Measurements from ENCODE around the gene TTC33. TPM values are rescaled to one million over a fixed set of nuclear protein-coding genes. Genes with fewer than 3 reads are reported as not detected.

Gene TTC33
- total and polyA plus RNA-seq, 2 of the 13 experiments (the other 11 are each of a cell fraction or from before 2014, with no cell fraction given) = 4.5 to 20.0 TPM

GRCh38 chr5:40780858-40781257 is 25.1 kb upstream of the TTC33 start:
- no peak overlapping the region for H3K4me3 ChIP-seq (replicated peaks in 1 of 3; ENCODE audit: insufficient read depth in 1 of 3, low read depth in 2 of 3, low read length in 3 of 3)
- peak overlapping the region; percentile 31 for H3K27ac ChIP-seq (ENCODE audit: extremely low read length, insufficient read depth, low read length)
- in situ Hi-C loops (cut with HindIII; ENCODE audit: extremely low pct_ligation_motif_present, low pct_unique_long_range_greater_than_20kb) (no loop called here), intact Hi-C loops (cut with micrococcal nuclease; ENCODE audit: unreplicated experiment) (loop anchor here (10.0 kb wide), 1 partner anchor 1706 kb away; the partner anchor contains the start of gene RICTOR)
- H3K9ac ChIP-seq (ENCODE audit: insufficient read depth, low read depth, low read length) = no peak overlapping the region
- peaks cover 83% of the 10 kb centered on the region for H3K79me2 ChIP-seq (ENCODE audit: insufficient read depth, low read length)
- H3K27me3 ChIP-seq (ENCODE audit: control insufficient read depth in 1 of 2, insufficient read depth in 2 of 2, low read length in 2 of 2) = no peaks in the 10 kb centered on the region
- no peak overlapping the region for H3K4me2 ChIP-seq (ENCODE audit: low read depth, low read length)
- H3K4me1 ChIP-seq (ENCODE audit: insufficient read depth, low read length) = peaks cover 72% of the 10 kb centered on the region
- no peaks in the 10 kb centered on the region for H3K9me3 ChIP-seq (ENCODE audit: low read length)
- peaks cover 3% of the 10 kb centered on the region; the same call in 1 of the 2 replicates for H4K20me1 ChIP-seq (ENCODE audit: insufficient read depth, low read length)
- H3K36me3 ChIP-seq (replicated peaks in 1 of 2; ENCODE audit: control insufficient read depth in 1 of 2, insufficient read depth in 2 of 2, low read length in 2 of 2) = peaks cover 3 to 10% of the 10 kb centered on the region in 2 experiments
- no TSS peak for BruUV-seq (replicated peaks)
- no peak overlapping the region for H2AFZ ChIP-seq (ENCODE audit: low read length)
- no peak for ATAC-seq
- no peak for DNase-seq (ENCODE audit: low spot score)
- no peak for FAIRE-seq
- 93% methylated on average over 3 of the region's 3 CpGs for WGBS (ENCODE audit: low lambda C conversion rate)
- POLR2A ChIA-PET = no interaction called here
- TF ChIP-seq SMARCE1 (IDR thresholded peaks at IDR 0.05; ENCODE audit: borderline replicate concordance) (no peak), SRSF1 (optimal IDR thresholded peaks at IDR 0.05; ENCODE audit: low read depth, low read length) (no peak), HNF4G (IDR thresholded peaks at IDR 0.05; ENCODE audit: borderline replicate concordance, low read depth, low read length) (no peak), HNF4G (CRISPR knock-in tag; IDR thresholded peaks at IDR 0.05; ENCODE audit: borderline replicate concordance, low read depth) (no peak), ZNF747 (CRISPR knock-in tag; IDR thresholded peaks at IDR 0.05; ENCODE audit: borderline replicate concordance) (no peak), SUZ12 (IDR thresholded peaks at IDR 0.05; ENCODE audit: low read depth, low read length) (no peak), POLR2A (IDR thresholded peaks at IDR 0.05; ENCODE audit: insufficient read depth in 1 of 2, low read depth in 2 of 2, low read length in 2 of 2) (no peak), XRCC5 (optimal IDR thresholded peaks at IDR 0.05; ENCODE audit: low read length) (no peak), PCBP2 (optimal IDR thresholded peaks at IDR 0.05; ENCODE audit: low read depth, low read length, poor library complexity, severe bottlenecking) (no peak), SP2 (CRISPR knock-in tag; IDR thresholded peaks at IDR 0.05) (no peak), ZNF784 (CRISPR knock-in tag; IDR thresholded peaks at IDR 0.05; ENCODE audit: borderline replicate concordance) (no peak), ZBTB10 (CRISPR knock-in tag; IDR thresholded peaks at IDR 0.05; ENCODE audit: borderline replicate concordance) (no peak), NRL (CRISPR knock-in tag; IDR thresholded peaks at IDR 0.05; ENCODE audit: borderline replicate concordance) (no peak), RNF2 (conservative IDR thresholded peaks at IDR 0.05; ENCODE audit: low read depth) (no peak), ZNF329 (CRISPR knock-in tag; IDR thresholded peaks at IDR 0.05; ENCODE audit: low read depth) (no peak), ZNF260 (CRISPR knock-in tag; IDR thresholded peaks at IDR 0.05; ENCODE audit: borderline replicate concordance, low read depth) (no peak)
- TF ChIP-seq, protein P1, sequence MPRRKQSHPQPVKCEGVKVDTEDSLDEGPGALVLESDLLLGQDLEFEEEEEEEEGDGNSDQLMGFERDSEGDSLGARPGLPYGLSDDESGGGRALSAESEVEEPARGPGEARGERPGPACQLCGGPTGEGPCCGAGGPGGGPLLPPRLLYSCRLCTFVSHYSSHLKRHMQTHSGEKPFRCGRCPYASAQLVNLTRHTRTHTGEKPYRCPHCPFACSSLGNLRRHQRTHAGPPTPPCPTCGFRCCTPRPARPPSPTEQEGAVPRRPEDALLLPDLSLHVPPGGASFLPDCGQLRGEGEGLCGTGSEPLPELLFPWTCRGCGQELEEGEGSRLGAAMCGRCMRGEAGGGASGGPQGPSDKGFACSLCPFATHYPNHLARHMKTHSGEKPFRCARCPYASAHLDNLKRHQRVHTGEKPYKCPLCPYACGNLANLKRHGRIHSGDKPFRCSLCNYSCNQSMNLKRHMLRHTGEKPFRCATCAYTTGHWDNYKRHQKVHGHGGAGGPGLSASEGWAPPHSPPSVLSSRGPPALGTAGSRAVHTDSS (CRISPR knock-in tag; conservative IDR thresholded peaks at IDR 0.05) = no peak
- CTCF ChIA-PET (ENCODE audit: low intra/inter-chr PET ratio, low total read pairs) = no interaction called here
